NCI-H460 (cell line): ENCODE measurements around the gene DNAJC13. TPM values are rescaled to one million over a fixed set of nuclear protein-coding genes. Genes with fewer than 3 reads are reported as not detected.
"Not testable (repeated sequence)": the region's sequence is repeated elsewhere in the genome, so short reads cannot be mapped to it uniquely, and the experiment has no call there.

Experiments used
- DNase-seq: peaks from one replicate; pipeline ENCODE4 v3.0.0-alpha.2; 2016; ENCODE audit warnings: low read depth; ENCODE audit errors: extremely low read depth
- total RNA-seq: library from RNA; depleted of rRNA; stranded (reverse); fragments of >200 nt; shearing (Covaris generic); gene quantifications from 2 replicates; pipeline ENCODE4 v1.2.3, GENCODE V29; 2014

DNAJC13 gene
- total RNA-seq, 1 experiment from 2014 or later = 30.6 TPM

DNA sequence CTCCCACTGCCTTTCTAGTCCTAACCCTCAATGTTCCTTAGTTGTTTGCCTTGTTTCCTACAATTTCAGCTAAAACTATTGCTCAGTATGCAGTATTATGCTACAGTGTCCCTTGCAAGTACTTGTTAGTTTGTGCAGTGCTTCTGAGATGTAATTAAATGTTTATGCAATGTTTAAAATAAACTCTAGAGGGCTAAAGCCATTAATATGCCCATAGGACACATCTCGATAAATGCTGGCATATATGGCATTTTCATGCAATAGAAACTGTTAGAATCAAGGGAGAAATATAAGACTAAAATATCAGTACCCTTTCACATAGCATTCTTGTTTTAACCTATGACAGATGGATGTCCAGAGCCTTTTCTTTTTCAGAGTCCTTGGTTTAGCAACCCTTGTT lies 120.0 kb downstream of the DNAJC13 start:
- no peak for DNase-seq

DNA sequence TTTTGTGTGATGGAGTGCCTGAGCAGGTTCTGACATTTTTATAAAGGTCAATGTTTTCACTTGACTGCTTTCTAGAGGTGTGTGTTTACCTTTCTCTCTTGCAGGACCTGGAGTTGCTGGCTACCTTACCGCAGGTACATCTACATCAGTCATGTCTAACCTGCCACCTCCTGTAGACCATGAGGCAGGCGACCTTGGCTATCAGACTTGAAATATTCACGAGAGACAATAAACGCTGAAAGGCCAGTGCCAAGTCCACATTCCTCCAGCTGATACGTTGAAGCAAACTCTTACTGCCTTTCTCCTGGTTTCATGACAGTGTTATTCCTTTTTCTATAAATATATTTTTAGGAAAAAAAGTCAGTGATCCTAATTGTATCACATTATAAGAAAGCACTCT lies 120.8 kb downstream of the DNAJC13 start:
- DNase-seq = no peak

DNA sequence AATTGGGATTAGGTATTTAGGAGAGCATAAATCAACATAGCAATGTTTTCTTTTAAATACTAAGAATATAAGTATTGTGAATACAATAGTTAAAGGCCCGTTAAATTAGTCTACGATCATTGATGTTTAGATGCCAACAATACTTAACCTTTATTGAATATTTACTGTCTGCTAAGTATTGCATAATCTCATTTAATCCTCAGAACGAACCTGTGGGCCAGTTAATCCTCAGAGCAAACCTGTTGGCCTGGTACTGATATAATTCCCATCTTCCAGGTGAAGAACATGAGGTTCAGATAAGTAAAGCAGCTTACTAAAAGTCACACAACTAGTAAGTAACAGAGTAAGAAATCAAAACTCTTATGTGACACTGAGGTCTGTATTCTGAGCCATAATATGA lies 122.4 kb downstream of the DNAJC13 start:
- no peak for DNase-seq

DNA sequence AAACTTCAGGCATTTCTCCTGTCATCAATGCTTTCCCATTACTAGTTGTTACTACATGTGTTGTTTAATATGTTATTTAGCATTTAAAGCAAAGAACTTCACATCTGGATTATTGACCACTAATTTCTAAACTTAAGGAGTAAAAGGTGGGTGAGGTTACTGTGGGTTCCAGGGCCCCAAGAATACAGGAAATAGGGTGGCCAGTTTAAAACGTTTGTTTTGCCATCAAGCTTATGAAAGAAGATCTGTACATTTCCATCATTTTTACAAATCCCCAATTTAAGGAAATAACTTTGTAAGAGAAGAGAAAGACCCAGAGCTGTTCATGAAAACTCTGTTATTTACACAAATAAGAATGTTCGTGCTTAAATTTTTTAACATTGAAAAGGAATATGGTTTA lies 125.3 kb downstream of the DNAJC13 start:
- DNase-seq = no peak

DNA sequence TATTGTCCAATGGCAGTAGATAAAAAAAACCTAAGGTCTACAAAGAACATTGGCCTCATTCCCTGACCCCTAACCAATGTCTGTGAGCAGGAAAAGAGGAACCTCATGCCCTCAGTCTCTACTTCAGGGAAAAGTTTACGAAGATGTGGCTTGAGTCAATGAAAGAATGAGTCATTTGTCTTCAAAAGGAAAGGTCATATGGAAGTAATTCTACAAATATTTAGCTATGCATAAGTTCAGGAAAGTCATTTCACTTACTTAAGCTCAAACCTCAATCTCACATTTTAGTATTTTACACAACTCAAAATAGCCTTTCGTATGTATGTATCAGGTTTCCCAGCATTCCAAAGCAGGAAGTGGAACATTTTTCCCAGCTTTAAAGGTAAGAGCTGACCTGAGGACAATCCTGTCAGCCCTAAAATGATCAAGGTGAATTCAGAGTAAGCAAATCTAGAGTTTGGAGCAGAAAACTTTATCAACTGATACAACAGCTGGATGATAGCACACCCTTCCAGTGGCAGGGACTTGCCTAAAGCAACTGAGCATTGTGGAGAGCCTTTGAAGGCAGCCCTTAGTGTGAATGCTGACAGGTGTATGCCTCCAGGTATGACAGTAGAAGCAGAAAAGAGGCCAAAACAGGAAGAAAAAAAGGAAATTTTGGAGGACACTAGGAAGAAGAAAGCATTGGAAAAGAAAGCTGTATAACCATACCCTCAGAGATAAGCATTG lies 125.9 kb downstream of the DNAJC13 start:
- DNase-seq = no peak

DNA sequence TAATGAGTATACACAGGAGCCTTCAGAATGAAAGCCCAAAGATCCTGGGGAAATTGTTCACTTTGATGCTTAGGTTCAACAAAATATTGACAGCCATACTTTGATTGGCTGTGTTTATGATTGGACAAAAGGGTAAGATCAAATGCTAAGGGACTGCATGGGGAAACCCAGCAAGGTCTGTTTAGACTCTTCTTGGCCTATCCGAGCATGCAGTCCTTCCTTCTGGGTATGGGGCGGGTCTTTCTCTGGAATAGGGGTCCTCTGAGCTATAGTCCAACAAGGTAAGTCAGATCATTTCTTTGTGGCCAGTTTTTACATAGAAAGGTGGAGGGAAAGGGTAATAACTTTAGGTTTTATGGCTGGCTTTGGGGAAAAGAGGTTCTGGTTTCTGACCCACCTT lies 126.8 kb downstream of the DNAJC13 start:
- DNase-seq = no peak

DNA sequence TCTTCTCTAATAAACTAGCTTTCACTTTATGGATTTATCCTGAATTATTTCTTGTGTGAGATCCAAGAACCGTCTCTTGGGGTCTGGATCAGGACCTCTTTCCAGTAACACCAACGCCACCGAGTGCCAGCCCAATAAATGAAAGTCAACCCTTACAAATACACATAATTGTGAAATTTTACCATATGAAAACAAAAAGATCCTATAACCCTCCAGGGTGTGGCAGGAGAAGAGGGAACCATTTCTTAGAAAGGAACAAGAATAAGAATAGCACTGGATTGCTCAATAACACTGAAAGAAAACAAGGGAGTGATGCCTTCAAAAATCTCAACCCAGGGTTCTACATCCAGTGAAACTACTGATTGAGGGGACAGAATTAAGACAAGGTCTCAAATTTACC lies 128.2 kb downstream of the DNAJC13 start:
- DNase-seq = no peak

DNA sequence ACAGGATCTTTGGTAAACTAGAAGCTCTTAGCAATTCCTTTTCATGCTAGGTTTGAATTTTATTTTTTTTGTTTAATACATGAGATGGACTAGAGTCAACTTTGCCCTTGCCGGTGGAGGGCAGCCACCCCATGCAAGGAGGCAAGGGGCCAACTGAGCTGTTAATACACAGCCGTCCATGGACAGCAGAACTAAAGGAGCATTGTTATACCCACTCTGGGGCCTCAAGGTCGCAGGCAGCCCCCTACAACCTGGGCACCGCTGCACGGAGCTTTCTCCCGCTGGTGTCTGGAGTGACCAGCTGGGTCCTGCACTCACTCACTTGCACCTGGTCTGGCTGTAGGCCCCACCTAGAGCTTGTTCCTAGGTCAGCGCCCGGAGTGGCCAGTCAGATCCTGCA lies 131.9 kb downstream of the DNAJC13 start:
- no peak for DNase-seq

DNA sequence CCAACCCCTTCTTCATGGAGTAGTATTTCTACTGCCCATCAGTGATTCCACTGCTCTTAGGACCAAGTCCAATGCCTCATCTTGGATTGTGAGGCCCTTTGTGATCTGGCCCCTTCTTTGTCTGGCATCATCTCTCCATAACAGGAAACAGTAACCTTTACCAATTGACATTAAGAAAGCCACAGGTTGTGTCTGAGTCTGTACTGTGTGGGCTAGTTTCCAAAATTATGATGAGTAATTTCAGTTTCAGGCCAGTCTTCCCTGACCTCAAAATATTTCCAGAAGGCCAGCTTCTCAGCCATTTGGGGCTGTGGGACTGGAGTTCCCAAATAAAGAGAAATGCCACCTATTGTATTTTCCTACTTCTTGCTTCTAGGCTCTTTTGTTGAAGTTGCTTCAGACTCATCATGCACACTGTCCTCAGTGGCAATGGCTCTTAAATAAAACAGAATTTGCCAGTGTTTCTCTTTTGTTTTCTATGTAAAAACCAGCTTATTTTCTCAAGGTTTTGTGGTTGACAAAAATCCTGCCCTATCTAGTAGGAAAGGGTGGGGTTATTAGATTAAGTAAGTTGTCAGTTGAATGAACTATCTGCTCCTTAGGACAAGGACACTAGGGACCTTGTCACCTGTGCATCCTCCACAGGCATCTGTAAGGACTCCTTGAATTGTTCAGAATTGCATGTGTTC lies 132.7 kb downstream of the DNAJC13 start:
- DNase-seq = no peak

DNA sequence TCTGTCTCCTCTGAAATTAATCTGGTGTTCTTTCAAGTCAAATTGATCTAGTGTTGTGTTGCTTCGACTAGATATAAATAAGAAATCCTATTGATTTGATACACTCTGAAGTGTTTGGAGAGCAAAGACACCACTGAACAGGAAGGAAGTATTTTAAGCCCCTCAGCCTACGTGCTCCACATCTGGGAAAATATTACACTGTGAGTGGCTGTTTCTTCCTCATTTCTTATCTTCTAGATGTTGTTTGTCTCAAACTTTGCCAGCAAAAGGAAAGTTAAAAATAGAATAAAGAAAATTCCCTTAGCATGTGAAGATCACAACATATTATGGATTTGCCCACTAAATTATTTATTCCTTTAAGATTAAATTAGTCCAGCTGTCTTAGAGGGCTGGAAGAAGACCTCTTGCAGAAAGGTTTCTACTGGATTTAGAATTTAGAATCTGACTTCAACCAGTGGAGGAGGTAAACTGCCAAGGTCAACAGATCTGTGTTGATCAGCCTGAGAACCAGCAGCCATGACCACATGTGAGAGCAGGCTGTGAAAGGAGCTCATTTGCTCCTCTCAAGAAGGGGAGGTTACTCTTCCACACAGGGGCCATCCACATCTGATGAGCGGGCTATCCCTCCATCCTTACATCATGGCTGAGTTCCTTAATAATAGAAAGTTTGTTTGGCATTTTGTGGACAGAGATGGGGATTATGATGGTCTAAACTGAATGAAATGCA lies 133.4 kb downstream of the DNAJC13 start:
- no peak for DNase-seq

DNA sequence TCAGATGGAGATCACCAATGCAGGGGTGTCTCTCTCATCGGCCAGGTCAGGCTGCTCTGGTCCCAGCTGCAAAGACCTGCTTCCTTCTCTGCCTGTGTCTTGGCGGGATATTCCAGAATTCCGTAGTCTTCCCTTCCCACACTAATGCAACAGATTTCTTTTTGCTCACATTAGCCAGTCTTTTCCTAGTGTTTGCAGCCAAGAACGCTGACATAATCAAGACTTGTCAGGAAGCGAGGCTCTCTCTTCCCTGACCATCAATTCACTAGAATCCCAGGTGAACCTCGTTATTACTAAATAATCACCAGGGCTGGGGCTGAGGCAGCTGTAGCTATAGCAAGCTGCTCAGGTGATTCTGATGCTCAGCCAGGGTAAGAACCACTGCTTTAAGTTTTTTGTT lies 136.5 kb downstream of the DNAJC13 start:
- DNase-seq = no peak

DNA sequence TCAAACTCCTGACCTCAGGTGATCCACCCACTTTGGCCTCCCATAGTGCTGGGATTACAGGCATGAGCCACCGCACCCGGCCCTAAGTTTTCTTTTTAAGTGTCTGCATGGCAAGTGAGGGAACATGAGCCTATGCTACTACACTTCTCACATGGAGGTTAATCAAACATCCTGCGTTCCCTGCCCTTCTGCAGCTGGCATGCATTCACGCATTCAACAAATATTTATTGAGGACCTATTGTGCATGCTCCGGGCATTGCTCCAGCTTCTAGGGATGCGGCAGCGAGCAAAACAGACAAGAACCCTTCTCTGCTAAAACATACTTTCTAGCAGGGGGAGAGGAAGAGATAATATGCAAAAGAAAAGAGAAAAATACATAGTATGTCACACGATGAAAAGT lies 137.1 kb downstream of the DNAJC13 start:
- DNase-seq = no peak

DNA sequence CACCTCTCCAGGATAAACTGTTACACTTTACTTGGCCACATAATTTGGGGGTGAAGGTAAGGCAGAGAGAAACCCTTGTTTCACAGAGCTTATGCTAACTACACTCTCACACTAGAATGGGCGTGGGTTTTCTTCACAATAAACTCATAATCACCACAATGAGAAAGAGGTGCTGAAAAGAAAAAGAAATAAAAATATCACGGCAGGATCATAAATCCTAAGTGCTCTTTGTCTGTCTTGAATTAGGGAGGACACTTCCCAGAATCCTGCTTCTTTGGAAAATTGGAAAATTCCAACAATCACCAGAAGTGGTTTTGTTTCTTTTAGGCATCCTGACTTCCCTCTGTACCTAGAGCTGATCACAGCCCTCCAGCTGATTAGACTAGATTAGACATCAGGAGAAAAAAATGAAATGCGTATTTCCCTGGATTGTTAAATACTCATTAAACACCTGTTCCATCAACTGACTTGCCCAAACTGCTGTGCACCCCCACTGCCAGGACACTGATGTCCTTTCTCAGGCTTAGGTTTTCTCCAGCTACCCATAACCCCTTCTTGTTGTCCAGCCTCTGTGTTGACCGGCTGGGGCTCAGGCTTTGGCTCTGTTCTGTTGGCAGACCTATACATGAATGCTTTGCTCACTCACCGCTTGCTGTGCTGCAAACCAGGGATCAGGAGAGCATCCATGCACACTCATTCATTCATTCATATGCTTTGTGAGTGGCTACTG lies 138.2 kb downstream of the DNAJC13 start:
- DNase-seq = no peak

DNA sequence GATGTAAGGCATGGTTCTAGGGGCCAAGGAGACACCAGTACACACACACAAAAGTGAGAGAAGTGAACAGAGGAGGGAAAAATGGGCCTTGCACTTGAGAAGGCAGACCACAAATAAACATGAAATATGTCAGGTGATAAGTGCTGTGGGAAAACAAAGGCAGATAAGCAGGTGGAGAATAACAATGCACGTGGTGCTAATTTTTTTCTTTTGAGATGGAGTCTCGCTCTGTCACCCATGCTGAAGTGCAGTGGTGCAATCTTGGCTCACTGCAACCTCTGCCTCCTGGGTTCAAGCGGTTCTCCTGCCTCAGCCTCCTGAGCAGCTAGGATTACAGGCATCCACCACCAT lies 138.7 kb downstream of the DNAJC13 start:
- DNase-seq = not testable (repeated sequence)

DNA sequence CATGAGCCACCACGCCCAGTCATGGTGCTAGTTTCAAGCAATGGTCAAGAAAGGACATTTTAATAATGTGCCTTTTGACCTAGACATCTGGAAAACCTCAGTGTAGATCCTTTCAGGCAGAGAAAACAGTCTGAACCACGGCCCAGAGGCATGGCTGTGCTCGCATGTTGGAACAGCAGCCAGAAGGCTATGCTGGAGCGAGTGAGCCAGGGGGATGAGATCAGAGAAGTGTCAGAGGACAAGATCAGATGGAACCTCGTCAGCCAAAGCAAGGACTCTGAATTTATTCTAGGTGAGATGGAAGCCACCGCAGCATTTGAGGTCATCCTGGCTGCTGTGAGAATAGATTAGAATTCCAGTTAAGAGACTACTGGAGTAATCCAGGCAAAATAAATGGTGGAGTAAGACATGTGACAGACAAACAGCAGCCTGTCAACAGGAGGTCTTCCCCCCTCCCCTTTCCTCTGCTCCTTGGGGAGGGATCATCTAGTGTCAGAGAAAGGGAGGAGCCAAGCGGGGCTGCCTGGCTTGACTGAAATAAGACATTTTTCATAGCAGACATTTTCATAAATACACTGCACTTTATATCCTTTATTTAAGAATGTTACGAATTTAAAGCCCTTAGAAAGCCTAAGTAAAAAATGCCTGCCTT lies 139.3 kb downstream of the DNAJC13 start:
- no peak for DNase-seq

DNA sequence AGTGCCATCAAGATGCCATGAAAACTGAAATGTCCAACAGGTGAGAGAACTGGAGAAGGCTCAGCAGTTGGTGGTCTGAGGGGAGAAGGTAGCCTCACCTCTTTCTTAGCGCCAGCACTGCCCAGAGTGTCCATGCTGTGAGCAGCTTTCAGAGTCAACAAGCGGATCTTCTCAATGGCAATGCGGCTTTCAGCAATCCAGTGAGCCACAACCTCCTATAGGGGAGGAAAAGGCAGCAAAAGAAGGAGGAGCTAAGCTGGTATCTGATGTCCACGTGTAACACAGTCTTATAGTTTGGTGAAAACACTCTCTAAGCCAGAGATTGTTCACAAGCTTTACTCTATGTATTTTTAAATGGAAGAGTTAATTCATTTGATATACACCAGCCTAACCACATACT lies 143.7 kb downstream of the DNAJC13 start:
- no peak for DNase-seq

DNA sequence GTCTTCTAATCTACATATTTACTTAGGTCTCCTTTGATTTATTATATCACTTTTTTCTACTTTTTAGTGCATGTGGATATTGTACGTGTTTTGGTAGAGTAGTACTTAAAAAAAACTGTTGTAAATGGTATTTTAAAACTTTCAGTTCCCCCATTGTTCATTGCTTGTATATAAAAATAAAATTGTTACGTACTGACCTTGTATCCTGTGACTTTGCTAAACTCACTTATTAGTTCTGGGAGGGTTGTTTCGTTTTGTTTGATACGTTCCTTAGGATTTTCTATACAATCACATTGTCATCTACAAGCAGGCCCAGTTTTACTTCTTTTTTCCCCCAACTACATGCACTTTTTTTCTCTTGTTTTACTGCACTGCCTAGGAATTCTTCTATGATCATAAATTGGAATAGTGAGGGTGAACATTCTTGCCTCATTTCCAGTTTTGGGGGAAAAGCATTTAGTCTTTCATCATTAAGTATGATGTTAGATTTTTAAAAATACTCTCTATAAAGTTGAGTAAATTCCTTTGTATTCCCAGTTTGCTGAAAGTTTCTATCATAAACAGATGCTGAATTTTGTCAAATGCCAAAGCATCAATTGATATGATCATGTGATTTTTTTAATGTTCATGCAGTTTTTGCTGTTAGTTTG lies 146.2 kb downstream of the DNAJC13 start:
- no peak for DNase-seq

DNA sequence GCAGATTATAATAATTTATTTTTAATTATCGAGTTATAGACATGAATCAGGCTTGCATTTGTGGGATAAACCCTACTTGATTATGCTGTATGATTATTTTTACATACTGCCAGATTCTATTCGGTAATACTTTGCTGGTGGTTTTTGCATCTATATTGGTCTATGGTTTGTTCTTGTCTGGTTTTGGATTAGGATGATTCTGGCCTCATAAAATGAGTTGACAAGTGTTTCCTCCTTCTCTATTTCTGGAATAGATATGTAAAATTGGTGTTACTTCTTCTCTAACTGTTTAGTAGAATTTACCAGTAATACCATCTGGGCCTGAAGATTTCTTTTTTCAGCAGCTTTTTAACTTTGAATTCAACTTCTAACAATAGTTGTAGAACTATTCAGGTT lies 146.8 kb downstream of the DNAJC13 start:
- DNase-seq = no peak

DNA sequence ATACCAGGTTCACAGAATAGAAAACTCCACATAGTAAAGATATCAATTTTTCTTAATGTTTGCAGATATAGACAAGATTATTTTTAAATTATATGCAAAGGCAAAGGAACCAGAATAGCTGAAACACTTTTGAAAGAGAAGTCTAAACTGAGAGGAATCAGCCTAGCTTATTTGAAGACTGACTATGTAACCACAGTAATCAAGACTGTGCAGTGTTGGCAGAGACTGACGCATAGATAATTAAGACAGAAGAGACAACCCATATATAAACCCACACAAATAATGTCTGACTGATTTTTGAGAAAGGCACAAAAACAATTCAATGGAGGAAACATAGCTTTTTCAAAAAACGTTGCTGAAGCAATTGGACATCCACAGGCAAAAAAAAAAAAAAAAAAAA lies 151.1 kb downstream of the DNAJC13 start:
- no peak for DNase-seq

DNA sequence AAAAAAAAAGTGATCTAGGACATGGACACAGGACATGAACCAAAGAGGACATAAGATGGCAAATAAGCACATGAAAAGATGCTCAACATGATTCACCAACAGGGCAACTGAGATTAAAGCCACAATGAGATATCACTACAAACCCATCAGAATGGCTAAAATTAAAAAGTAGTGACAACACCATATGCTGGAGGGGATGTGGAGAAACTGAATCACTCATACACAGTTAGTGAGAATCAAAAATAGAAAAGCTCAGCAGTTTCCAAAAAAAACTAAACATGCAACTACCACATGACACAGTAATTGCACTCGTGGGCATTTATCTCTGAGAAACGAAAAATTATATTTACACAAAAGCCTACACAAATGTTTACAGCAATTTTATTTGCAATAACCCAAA lies 151.9 kb downstream of the DNAJC13 start:
- no peak for DNase-seq
